Neural cell (in vitro differentiated cells): Measurements from ENCODE around the gene HOXA4. TPM values are rescaled to one million over a fixed set of nuclear protein-coding genes. Genes with fewer than 3 reads are reported as not detected.

Source experiments
- H2AFZ ChIP-seq: fragments of 200-600, 300-800 bp; sonication (generic), shearing (Covaris generic); 2 replicates; pipeline ENCODE4 v1.6.0; 2014; ENCODE audit warnings: low read depth, mild to moderate bottlenecking, antibody characterized with exemption, low read length, moderate library complexity
- H3F3A ChIP-seq: fragments of 200-600 bp; shearing (Covaris generic); 2 replicates; pipeline ENCODE4 v1.6.1; 2016; ENCODE audit warnings: mild to moderate bottlenecking, moderate library complexity, mixed read lengths, antibody characterized with exemption, low read length; ENCODE audit not compliant: insufficient read depth, poor library complexity, severe bottlenecking
- H3K27ac ChIP-seq: fragments of 200-600, 300-800 bp; sonication (generic), shearing (Covaris generic); 2 replicates; pipeline ENCODE4 v1.5.1; 2014; ENCODE audit warnings: mild to moderate bottlenecking, low read length, moderate library complexity
- H3K27me3 ChIP-seq: fragments of 300-800, 200-600 bp; sonication (generic), shearing (Covaris generic); 2 replicates; pipeline ENCODE4 v1.6.0; 2014; ENCODE audit warnings: mild to moderate bottlenecking, low read depth, low read length, moderate library complexity; ENCODE audit not compliant: insufficient read depth
- H3K36me3 ChIP-seq: fragments of 300-800, 200-600 bp; sonication (generic), shearing (Covaris generic); 2 replicates; pipeline ENCODE4 v1.5.1; 2014; ENCODE audit warnings: mild to moderate bottlenecking, antibody characterized with exemption, low read length, moderate library complexity; ENCODE audit not compliant: insufficient read depth
- H3K4me2 ChIP-seq: fragments of 300-800, 200-600 bp; sonication (generic), shearing (Covaris generic); 2 replicates; pipeline ENCODE4 v1.6.0; 2014; ENCODE audit warnings: mild to moderate bottlenecking, low read length
- H3K4me3 ChIP-seq: fragments of 300-800, 200-600 bp; sonication (generic), shearing (Covaris generic); 2 replicates; pipeline ENCODE4 v1.5.1; 2014; ENCODE audit warnings: mild to moderate bottlenecking, low read length, moderate library complexity
- H3K79me2 ChIP-seq: fragments of 200-600 bp; shearing (Covaris generic); replicated peaks from 2 replicates; pipeline ENCODE4 v1.6.0; 2014; ENCODE audit warnings: mild to moderate bottlenecking, low read length, moderate library complexity; ENCODE audit not compliant: insufficient read depth
- H3K9ac ChIP-seq: fragments of 300-800, 200-600 bp; sonication (generic), shearing (Covaris generic); 2 replicates; pipeline ENCODE4 v1.6.1; 2016; ENCODE audit warnings: mild to moderate bottlenecking, low read length, mixed read lengths
- H3K9me2 ChIP-seq: fragments of 200-600 bp; shearing (Covaris generic); 2 replicates; pipeline ENCODE4 v1.6.1; 2016; ENCODE audit warnings: mild to moderate bottlenecking, low read length, mixed read lengths; ENCODE audit not compliant: insufficient read depth
- H3K9me3 ChIP-seq: fragments of 200-600, 300-800 bp; sonication (generic), shearing (Covaris generic); 2 replicates; pipeline ENCODE4 v1.6.1; 2016; ENCODE audit warnings: mild to moderate bottlenecking, mixed run types, low read length, moderate library complexity, mixed read lengths
- H4K20me1 ChIP-seq: fragments of 200-600 bp; shearing (Covaris generic); 2 replicates; pipeline ENCODE4 v1.6.1; 2016; ENCODE audit warnings: mild to moderate bottlenecking, mixed run types; ENCODE audit not compliant: insufficient read depth
- CTCF ChIP-seq: fragments of 450-650 bp; IDR thresholded peaks from 2 replicates; pipeline ENCODE4 v1.5.1; 2014; ENCODE audit warnings: antibody characterized with exemption, mild to moderate bottlenecking, moderate library complexity; ENCODE audit not compliant: poor library complexity, severe bottlenecking
- EP300 ChIP-seq: fragments of 450-650 bp; conservative IDR thresholded peaks from 2 replicates; pipeline ENCODE4 v1.6.1; 2014; ENCODE audit warnings: antibody characterized with exemption, mild to moderate bottlenecking, moderate library complexity; ENCODE audit not compliant: poor library complexity, severe bottlenecking
- EZH2 ChIP-seq: fragments of 200-600, 300-800 bp; shearing (Covaris generic), sonication (generic); IDR thresholded peaks from 2 replicates; pipeline ENCODE4 v1.6.1; 2014; ENCODE audit warnings: antibody characterized with exemption, low read length, borderline replicate concordance, mild to moderate bottlenecking; ENCODE audit not compliant: insufficient read depth, poor library complexity, severe bottlenecking
- MXI1 ChIP-seq: fragments of 450-650 bp; conservative IDR thresholded peaks from 2 replicates; pipeline ENCODE4 v1.6.1; 2014; ENCODE audit warnings: antibody characterized with exemption, mild to moderate bottlenecking; ENCODE audit not compliant: poor library complexity, severe bottlenecking
- POLR2AphosphoS5 ChIP-seq: IDR thresholded peaks from 2 replicates; pipeline ENCODE4 v1.6.1; 2012
- RAD21 ChIP-seq: fragments of 450-650 bp; conservative IDR thresholded peaks from 2 replicates; pipeline ENCODE4 v1.6.1; 2014; ENCODE audit warnings: antibody characterized with exemption, mild to moderate bottlenecking, moderate library complexity
- REST ChIP-seq: IDR thresholded peaks from 2 replicates; pipeline ENCODE4 v1.6.1; 2012; ENCODE audit warnings: borderline replicate concordance
- SMC3 ChIP-seq: fragments of 450-650 bp; conservative IDR thresholded peaks from 2 replicates; pipeline ENCODE4 v1.6.1; 2014; ENCODE audit warnings: antibody characterized with exemption, mild to moderate bottlenecking, moderate library complexity; ENCODE audit not compliant: poor library complexity
- TAF1 ChIP-seq: IDR thresholded peaks from 2 replicates; pipeline ENCODE4 v1.6.1; 2012; ENCODE audit warnings: low read depth
- polyA plus RNA-seq: library from polyadenylated mRNA; depleted of rRNA; stranded (reverse); fragments of >200 nt; gene quantifications from 2 replicates; pipeline ENCODE4 v1.2.3, GENCODE V29; 2014

HOXA4 gene
- polyA plus RNA-seq, 1 donor from 2014 or later = not detected

GRCh38 chr7:27140126-27140857 is 9.7 kb upstream of the HOXA4 start:
- Histone ChIP-seq H4K20me1 (no peaks in the 10 kb centered on the region), H3K9me3 (peaks cover 24% of the 10 kb centered on the region), H3K4me2 (no peak overlapping the region), H3K9ac (no peak overlapping the region), H3F3A (no peaks in the 10 kb centered on the region), H3K27ac (no peak overlapping the region), H2AFZ (no peak overlapping the region), H3K27me3 (peaks cover 100% of the 10 kb centered on the region), H3K9me2 (no peaks in the 10 kb centered on the region), H3K79me2 (no peaks in the 10 kb centered on the region), H3K36me3 (no peaks in the 10 kb centered on the region), H3K4me3 (no peak overlapping the region)
- TF ChIP-seq POLR2AphosphoS5 (no peak), EP300 (no peak), MXI1 (no peak)

GRCh38 chr7:27139334-27140125 is 9.0 kb upstream of the HOXA4 start:
- no peaks in the 10 kb centered on the region for H3K36me3 ChIP-seq
- peaks cover 16% of the 10 kb centered on the region for H3K9me3 ChIP-seq
- no peak overlapping the region for H3K4me2 ChIP-seq
- H3K4me3 ChIP-seq = no peak overlapping the region
- H3K9me2 ChIP-seq = no peaks in the 10 kb centered on the region
- H3K9ac ChIP-seq = no peak overlapping the region
- no peaks in the 10 kb centered on the region for H3F3A ChIP-seq
- no peaks in the 10 kb centered on the region for H4K20me1 ChIP-seq
- no peaks in the 10 kb centered on the region for H3K79me2 ChIP-seq
- TF ChIP-seq POLR2AphosphoS5 (no peak), CTCF (no peak), EZH2 (no peak), TAF1 (no peak), SMC3 (no peak), RAD21 (no peak), EP300 (no peak), MXI1 (no peak), REST (no peak)
- H2AFZ ChIP-seq = no peak overlapping the region
- H3K27me3 ChIP-seq = peaks cover 100% of the 10 kb centered on the region
- no peak overlapping the region for H3K27ac ChIP-seq
